GM18858 (cell line): ENCODE measurements around the gene ZDHHC8.

Experiments used
- ATAC-seq: cut with Tn5 transposase; IDR thresholded peaks from one replicate; pipeline ENCODE4 v1.9.1; 2021; ENCODE audit not compliant: unreplicated experiment

The ZDHHC8 gene

GRCh38 chr22:20128902-20129746 lies 2.5 kb upstream of the ZDHHC8 start:
- no peak for ATAC-seq

GRCh38 chr22:20129747-20130014 lies 1.9 kb upstream of the ZDHHC8 start:
- no peak for ATAC-seq

GRCh38 chr22:20130319-20130718 lies 1.3 kb upstream of the ZDHHC8 start:
- no peak for ATAC-seq

GRCh38 chr22:20130731-20131596 lies 640 bp upstream of the ZDHHC8 start:
- ATAC-seq: no peak

- no peak for ATAC-seq
Observed at GRCh38 chr22:20131859-20132685, 468 bp downstream of the ZDHHC8 start.

GRCh38 chr22:20132686-20133246 lies 1.2 kb downstream of the ZDHHC8 start:
- no peak for ATAC-seq

- ATAC-seq: no peak
Observed at GRCh38 chr22:20133930-20134549, 2.4 kb downstream of the ZDHHC8 start.

- no peak for ATAC-seq
Observed at GRCh38 chr22:20135265-20135664, 3.7 kb downstream of the ZDHHC8 start.

GRCh38 chr22:20135806-20136602 lies 4.4 kb downstream of the ZDHHC8 start:
- ATAC-seq: no peak

- ATAC-seq: no peak
Observed at GRCh38 chr22:20136603-20136873, 4.9 kb downstream of the ZDHHC8 start.

- ATAC-seq: no peak
Observed at GRCh38 chr22:20137113-20137512, 5.5 kb downstream of the ZDHHC8 start.

- ATAC-seq: no peak
Observed at GRCh38 chr22:20137671-20138416, 6.2 kb downstream of the ZDHHC8 start.

GRCh38 chr22:20138417-20138738 lies 6.8 kb downstream of the ZDHHC8 start:
- ATAC-seq: no peak

GRCh38 chr22:20138868-20139267 lies 7.3 kb downstream of the ZDHHC8 start:
- no peak for ATAC-seq

GRCh38 chr22:20139391-20140106 lies 7.9 kb downstream of the ZDHHC8 start:
- ATAC-seq: no peak

GRCh38 chr22:20140107-20140445 lies 8.5 kb downstream of the ZDHHC8 start:
- ATAC-seq: no peak

GRCh38 chr22:20140521-20140964 lies 8.9 kb downstream of the ZDHHC8 start:
- no peak for ATAC-seq

- ATAC-seq: no peak
Observed at GRCh38 chr22:20141186-20142077, 9.8 kb downstream of the ZDHHC8 start.
